GM06990 (cell line): Measurements from ENCODE around the gene ZBTB11.

Experiments used
- DNase-seq: peaks from one replicate; pipeline ENCODE4 v3.0.0-alpha.2; 2011; ENCODE audit not compliant: insufficient read length; ENCODE audit errors: extremely low read depth
- H3K27me3 ChIP-seq: replicated peaks from 2 replicates; pipeline ENCODE4 v1.6.0; 2011; ENCODE audit warnings: low read length; ENCODE audit not compliant: control insufficient read depth, insufficient read depth
- H3K36me3 ChIP-seq: 2 replicates; pipeline ENCODE4 v1.5.1; 2011; ENCODE audit warnings: low read length; ENCODE audit not compliant: control insufficient read depth, insufficient read depth
- H3K4me3 ChIP-seq: replicated peaks from 2 replicates; pipeline ENCODE4 v1.5.1; 2011; ENCODE audit warnings: low read depth, mild to moderate bottlenecking, control low read depth, low read length
- CTCF ChIP-seq: IDR thresholded peaks from 2 replicates; pipeline ENCODE4 v1.5.1; 2011; ENCODE audit warnings: low read length, control low read depth, mild to moderate bottlenecking, inconsistent platforms; ENCODE audit not compliant: insufficient read depth, poor library complexity, severe bottlenecking

Gene ZBTB11

GRCh38 chr3:101673953-101674352, 3.0 kb downstream of the ZBTB11 start:
- H3K36me3 ChIP-seq = no peaks in the 10 kb centered on the region; the same call in none of the 2 replicates
- no peak for DNase-seq
- no peaks in the 10 kb centered on the region for H3K27me3 ChIP-seq
- TF ChIP-seq CTCF = no peak
- H3K4me3 ChIP-seq = no peak overlapping the region

GRCh38 chr3:101671014-101671413, 5.9 kb downstream of the ZBTB11 start:
- TF ChIP-seq CTCF = no peak
- no peaks in the 10 kb centered on the region for H3K27me3 ChIP-seq
- H3K36me3 ChIP-seq = peaks cover 3% of the 10 kb centered on the region
- H3K4me3 ChIP-seq = no peak overlapping the region
- DNase-seq = no peak

GRCh38 chr3:101667844-101668243, 9.1 kb downstream of the ZBTB11 start:
- TF ChIP-seq CTCF = no peak
- DNase-seq = no peak
- Histone ChIP-seq H3K36me3 (peaks cover 7% of the 10 kb centered on the region), H3K27me3 (no peaks in the 10 kb centered on the region), H3K4me3 (no peak overlapping the region)

- peaks cover 7% of the 10 kb centered on the region for H3K36me3 ChIP-seq
- no peak overlapping the region for H3K4me3 ChIP-seq
- TF ChIP-seq CTCF = no peak
- DNase-seq = no peak
- no peaks in the 10 kb centered on the region for H3K27me3 ChIP-seq
Measured at GRCh38 chr3:101667331-101667730, 9.6 kb downstream of the ZBTB11 start.

GRCh38 chr3:101665851-101666250, 11.1 kb downstream of the ZBTB11 start:
- peaks cover 7% of the 10 kb centered on the region for H3K36me3 ChIP-seq
- no peak overlapping the region for H3K4me3 ChIP-seq
- no peak for TF ChIP-seq CTCF
- no peak for DNase-seq
- H3K27me3 ChIP-seq = no peaks in the 10 kb centered on the region

- no peak overlapping the region for H3K4me3 ChIP-seq
- no peak for TF ChIP-seq CTCF
- DNase-seq = no peak
- peaks cover 7% of the 10 kb centered on the region for H3K36me3 ChIP-seq
- H3K27me3 ChIP-seq = no peaks in the 10 kb centered on the region
Measured at GRCh38 chr3:101665357-101665756, 11.6 kb downstream of the ZBTB11 start.
